Measurements from ENCODE around the gene METTL22. TPM values are rescaled to one million over a fixed set of nuclear protein-coding genes. Genes with fewer than 3 reads are reported as not detected.
A peak's percentile ranks its signal among the peaks of the same experiment; 100 is the strongest.

The METTL22 gene
- polyA plus RNA-seq, 2 of the 4 experiments (the other 2 are of a cell fraction), result 21.0 to 40.9 TPM

DNA sequence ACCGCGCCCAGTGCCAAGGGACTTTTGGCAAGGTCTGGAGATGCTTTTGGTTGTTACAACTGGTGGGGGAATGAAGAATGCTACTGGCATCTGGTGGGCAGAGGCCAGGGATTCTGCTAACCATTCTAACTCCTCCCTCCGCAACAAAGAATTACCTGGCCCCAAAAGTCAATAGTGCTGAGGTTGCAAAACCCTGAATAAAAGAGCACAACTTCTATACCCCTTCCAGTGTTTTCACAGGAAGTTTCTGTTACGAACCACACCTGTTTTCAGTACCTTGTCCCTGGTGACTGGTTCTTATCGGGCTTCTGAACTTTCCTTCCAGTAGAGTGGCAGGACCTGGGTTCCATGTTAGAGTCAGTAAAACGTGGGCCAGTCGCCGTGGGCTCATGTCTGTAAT, 70.2 kb downstream of the METTL22 start:
- CTCF ChIA-PET, result no interaction called here

GRCh38 chr16:8694795-8695728, 73.6 kb downstream of the METTL22 start:
- FAIRE-seq (no peak), DNase-seq (ENCODE audit: low read depth in 1 of 2, low spot score in 1 of 2) (no peak), ATAC-seq (no peak)
- no peak overlapping the region for H3K4me2 ChIP-seq
- POLR2A ChIA-PET, result no interaction called here
- H3K9me3 ChIP-seq, result peaks cover 6% of the 10 kb centered on the region
- WGBS (ENCODE audit: missing lambda C conversion rate), result 55% methylated on average over 18 of the region's 18 CpGs
- peak; percentile 16 for TF ChIP-seq MAFK (IDR thresholded peaks at IDR 0.05; ENCODE audit: partially characterized antibody)
- no peak for TF ChIP-seq CHD4 (IDR thresholded peaks at IDR 0.05; ENCODE audit: borderline replicate concordance)
- H3K4me1 ChIP-seq, result no peaks in the 10 kb centered on the region
- CTCF ChIA-PET, result interaction anchor here (0.7 to 1.1 kb wide), 2 partner anchors 42 to 97 kb away, joined by 3 to 4 read pairs; no protein-coding TSS in a partner anchor
- no peak overlapping the region for H3K4me3 ChIP-seq
- no peak overlapping the region for H3K27ac ChIP-seq

More for the DNA sequence above, 70.2 kb downstream of the METTL22 start:
- ATAC-seq (no peak), DNase-seq (ENCODE audit: low read depth in 1 of 2, low spot score in 1 of 2) (no peak), FAIRE-seq (no peak)
- Histone ChIP-seq H3K4me2 (no peak overlapping the region), H3K27ac (no peak overlapping the region), H3K4me1 (no peaks in the 10 kb centered on the region), H3K9me3 (peaks cover 21% of the 10 kb centered on the region), H3K4me3 (no peak overlapping the region)
- POLR2A ChIA-PET, result no interaction called here
- TF ChIP-seq NFE2L2 (conservative IDR thresholded peaks at IDR 0.05; ENCODE audit: low read length), result no peak
- TF ChIP-seq MAFK (IDR thresholded peaks at IDR 0.05; ENCODE audit: partially characterized antibody), result peak; percentile 88
- no peak for TF ChIP-seq HES2 (IDR thresholded peaks at IDR 0.05)
- no peak for TF ChIP-seq EP300 (IDR thresholded peaks at IDR 0.05)
- TF ChIP-seq ZNF302 (CRISPR knock-in tag; IDR thresholded peaks at IDR 0.05), result no peak
- TF ChIP-seq POLR2A (IDR thresholded peaks at IDR 0.05; ENCODE audit: low read length), result no peak
- TF ChIP-seq RCOR1 (IDR thresholded peaks at IDR 0.05; ENCODE audit: low read depth, low read length), result no peak
- no peak for TF ChIP-seq BHLHE40 (IDR thresholded peaks at IDR 0.05; ENCODE audit: low read depth, low read length)
- WGBS (ENCODE audit: missing lambda C conversion rate), result 59% methylated on average over 8 of the region's 8 CpGs

DNA sequence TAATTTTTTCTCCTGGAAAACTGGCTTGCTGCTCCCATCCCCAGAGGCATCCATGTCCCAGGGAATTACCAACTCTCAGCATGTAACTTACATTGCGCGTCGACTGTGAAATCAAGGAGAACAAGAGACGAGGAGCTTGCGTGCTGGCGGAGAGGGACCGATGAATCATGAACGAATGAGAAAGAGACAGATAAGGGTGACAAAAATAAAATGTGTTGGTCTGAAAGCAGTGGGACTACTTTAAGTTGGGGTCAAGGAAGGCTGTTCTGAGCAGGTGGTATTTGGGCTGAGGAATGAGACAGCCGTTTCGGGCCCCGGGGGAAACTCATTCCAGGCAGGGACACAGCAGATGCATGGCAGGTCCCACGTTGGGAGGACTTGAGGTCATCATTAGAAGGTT, 75.4 kb downstream of the METTL22 start:
- TF ChIP-seq FOSB (CRISPR knock-in tag; IDR thresholded peaks at IDR 0.05), result no peak
- TF ChIP-seq PHF8 (IDR thresholded peaks at IDR 0.05; ENCODE audit: borderline replicate concordance, low read depth), result no peak
- TF ChIP-seq ZC3H11A (IDR thresholded peaks at IDR 0.05), result no peak
- no peak for TF ChIP-seq RFX5 (IDR thresholded peaks at IDR 0.05)
- TF ChIP-seq EHMT2 (IDR thresholded peaks at IDR 0.05; ENCODE audit: low read depth), result no peak
- DNase-seq (ENCODE audit: low read depth in 1 of 2, low spot score in 1 of 2), result no peak
- H3K9me3 ChIP-seq, result no peaks in the 10 kb centered on the region
- 69% methylated on average over 12 of the region's 12 CpGs for WGBS (ENCODE audit: missing lambda C conversion rate)
- no peak overlapping the region for H3K4me3 ChIP-seq
- POLR2A ChIA-PET, result no interaction called here
- CTCF ChIA-PET, result interaction anchor here (1.0 kb wide), 1 partner anchor 10 kb away, joined by 4 read pairs; no protein-coding TSS in a partner anchor
- no peak overlapping the region for H3K27ac ChIP-seq
- no peak for FAIRE-seq
- no peak overlapping the region for H3K4me2 ChIP-seq
- H3K4me1 ChIP-seq, result no peaks in the 10 kb centered on the region
- ATAC-seq, result no peak

- H3K4me2 ChIP-seq, result no peak overlapping the region
- 57% methylated on average over 3 of the region's 3 CpGs for WGBS (ENCODE audit: missing lambda C conversion rate)
- no peaks in the 10 kb centered on the region for H3K4me1 ChIP-seq
- ChIA-PET POLR2A (no interaction called here), CTCF (interaction anchor here (0.9 kb wide), 1 partner anchor 97 kb away, joined by 5 read pairs; no protein-coding TSS in a partner anchor)
- FAIRE-seq (no peak), DNase-seq (ENCODE audit: low read depth in 1 of 2, low spot score in 1 of 2) (no peak), ATAC-seq (no peak)
- no peak overlapping the region for H3K27ac ChIP-seq
- no peak overlapping the region for H3K4me3 ChIP-seq
- TF ChIP-seq CBX8 (IDR thresholded peaks at IDR 0.05) (no peak), RCOR1 (IDR thresholded peaks at IDR 0.05; ENCODE audit: low read depth, low read length) (no peak)
- no peaks in the 10 kb centered on the region for H3K9me3 ChIP-seq
Measured at GRCh38 chr16:8697965-8698364, 76.5 kb downstream of the METTL22 start.

Small RNA genes within 50 kb of the gene (small RNA-seq; reads per million reads assigned to genes)
- gene RN7SL743P, result 0 reads per million in 6 experiments

Other genes with a start within 250 kb of the METTL22 start
- gene TMEM114, start 31.2 kb upstream of the METTL22 start, polyA plus RNA-seq (2011; rRNA removed), result not detected in 2 replicates
- gene TMEM114, start 31.2 kb upstream of the METTL22 start, polyA plus RNA-seq (2017; fragmentation: RNase III; extraction: RNeasy Plus Mini Kit Qiagen cat#74134 plus additional on column Dnase treatment), result not detected in 3 replicates
- 1.2 and 1.3 TPM in 2 replicates for gene ABAT, start 52.9 kb downstream of the METTL22 start, polyA plus RNA-seq (2011; rRNA removed)
- gene ABAT, start 52.9 kb downstream of the METTL22 start, polyA plus RNA-seq (2017; fragmentation: RNase III; extraction: RNeasy Plus Mini Kit Qiagen cat#74134 plus additional on column Dnase treatment), result 0.60 to 0.68 TPM (median 0.66 TPM) in 3 replicates
- gene TMEM186, start 175.9 kb downstream of the METTL22 start, polyA plus RNA-seq (2011; rRNA removed), result 10.9 and 12.1 TPM in 2 replicates
- 11.5 to 12.7 TPM (median 12.0 TPM) in 3 replicates for gene TMEM186, start 175.9 kb downstream of the METTL22 start, polyA plus RNA-seq (2017; fragmentation: RNase III; extraction: RNeasy Plus Mini Kit Qiagen cat#74134 plus additional on column Dnase treatment)
- 46.4 and 56.6 TPM in 2 replicates for gene PMM2, start 176.1 kb downstream of the METTL22 start, polyA plus RNA-seq (2011; rRNA removed)
- 72.4 to 82.3 TPM (median 72.5 TPM) in 3 replicates for gene PMM2, start 176.1 kb downstream of the METTL22 start, polyA plus RNA-seq (2017; fragmentation: RNase III; extraction: RNeasy Plus Mini Kit Qiagen cat#74134 plus additional on column Dnase treatment)
- gene CARHSP1, start 247.3 kb downstream of the METTL22 start, polyA plus RNA-seq (2011; rRNA removed), result 47.8 and 53.9 TPM in 2 replicates
- 137 to 173 TPM (median 172 TPM) in 3 replicates for gene CARHSP1, start 247.3 kb downstream of the METTL22 start, polyA plus RNA-seq (2017; fragmentation: RNase III; extraction: RNeasy Plus Mini Kit Qiagen cat#74134 plus additional on column Dnase treatment)

Measured in A549 (cell line).